HG03280 (cell line): ENCODE measurements around the gene BMF.

Experiments used
- ATAC-seq: cut with Tn5 transposase; IDR thresholded peaks from one replicate; pipeline ENCODE4 v1.9.1; 2021; ENCODE audit warnings: mild to moderate bottlenecking, moderate library complexity; ENCODE audit not compliant: unreplicated experiment

Gene BMF

GRCh38 chr15:40069178-40070165 is 39.2 kb downstream of the BMF start:
- no peak for ATAC-seq

- ATAC-seq: no peak
Measured at GRCh38 chr15:40067921-40068624, 40.6 kb downstream of the BMF start.

- ATAC-seq: no peak
Measured at GRCh38 chr15:40066589-40066988, 42.1 kb downstream of the BMF start.

GRCh38 chr15:40065166-40065565 is 43.5 kb downstream of the BMF start:
- ATAC-seq: no peak

- peak; percentile 49 for ATAC-seq
Measured at GRCh38 chr15:40064231-40064894, 44.3 kb downstream of the BMF start.

GRCh38 chr15:40063563-40064011 is 45.1 kb downstream of the BMF start:
- no peak for ATAC-seq

GRCh38 chr15:40062816-40063562 is 45.7 kb downstream of the BMF start:
- no peak for ATAC-seq

- ATAC-seq: peak; percentile 50
Measured at GRCh38 chr15:40061212-40061901, 47.3 kb downstream of the BMF start.

- no peak for ATAC-seq
Measured at GRCh38 chr15:40060236-40060961, 48.3 kb downstream of the BMF start.

GRCh38 chr15:40059821-40060220 is 48.9 kb downstream of the BMF start:
- ATAC-seq: no peak

GRCh38 chr15:40058476-40059140 is 50.1 kb downstream of the BMF start:
- ATAC-seq: no peak

GRCh38 chr15:40055576-40056293 is 52.9 kb downstream of the BMF start:
- ATAC-seq: no peak

GRCh38 chr15:40054855-40055575 is 53.7 kb downstream of the BMF start:
- peak; percentile 80 for ATAC-seq

- peak; percentile 54 for ATAC-seq
Measured at GRCh38 chr15:40054605-40054854, 54.1 kb downstream of the BMF start.

GRCh38 chr15:40053831-40054604 is 54.7 kb downstream of the BMF start:
- ATAC-seq: peak; percentile 11

- no peak for ATAC-seq
Measured at GRCh38 chr15:40053079-40053830, 55.4 kb downstream of the BMF start.
